IMR-90 (cell line): ENCODE data around the gene RIMS4.

Experiments
- CEBPB ChIP-seq: IDR thresholded peaks from 2 replicates; pipeline ENCODE4 v1.6.1; 2012; ENCODE audit warnings: low read depth, low read length, improper control_type of control experiment
- FOS ChIP-seq: fragments of 150-350 bp; IDR thresholded peaks from 2 replicates; pipeline ENCODE4 v1.6.1; 2016; ENCODE audit warnings: low read depth, low read length
- MXI1 ChIP-seq: IDR thresholded peaks from 2 replicates; pipeline ENCODE4 v1.6.1; 2012; ENCODE audit warnings: low read depth, mild to moderate bottlenecking, low read length, moderate library complexity, borderline replicate concordance
- NFE2L2 ChIP-seq: fragments of 150-350 bp; IDR thresholded peaks from 2 replicates; pipeline ENCODE4 v1.6.1; 2016; ENCODE audit warnings: low read depth, mild to moderate bottlenecking, low read length
- POLR2A ChIP-seq: IDR thresholded peaks from 2 replicates; pipeline ENCODE4 v1.6.1; 2012; ENCODE audit warnings: mild to moderate bottlenecking, low read depth, low read length
- RAD21 ChIP-seq: IDR thresholded peaks from 2 replicates; pipeline ENCODE4 v1.6.1; 2012; ENCODE audit warnings: low read length, improper control_type of control experiment
- RCOR1 ChIP-seq: IDR thresholded peaks from 2 replicates; pipeline ENCODE4 v1.6.1; 2012; ENCODE audit warnings: mild to moderate bottlenecking, low read length, improper control_type of control experiment; ENCODE audit not compliant: insufficient replicate concordance
- RFX5 ChIP-seq: IDR thresholded peaks from 2 replicates; pipeline ENCODE4 v1.8.0; 2012; ENCODE audit warnings: low read depth, mild to moderate bottlenecking, low read length, moderate library complexity
- SMC3 ChIP-seq: fragments of 150-350 bp; IDR thresholded peaks from 2 replicates; pipeline ENCODE4 v1.6.1; 2016; ENCODE audit warnings: low read depth, mild to moderate bottlenecking, antibody characterized with exemption, low read length, moderate library complexity
- TF ChIP-seq, protein P1 (sequence below): conservative IDR thresholded peaks from 2 replicates; pipeline ENCODE4 v1.5.1; 2012; ENCODE audit warnings: mild to moderate bottlenecking, low read depth, low read length, improper control_type of control experiment

GRCh38 chr20:44851545-44851944 is 41.2 kb upstream of the RIMS4 start:
- TF ChIP-seq, protein P1, sequence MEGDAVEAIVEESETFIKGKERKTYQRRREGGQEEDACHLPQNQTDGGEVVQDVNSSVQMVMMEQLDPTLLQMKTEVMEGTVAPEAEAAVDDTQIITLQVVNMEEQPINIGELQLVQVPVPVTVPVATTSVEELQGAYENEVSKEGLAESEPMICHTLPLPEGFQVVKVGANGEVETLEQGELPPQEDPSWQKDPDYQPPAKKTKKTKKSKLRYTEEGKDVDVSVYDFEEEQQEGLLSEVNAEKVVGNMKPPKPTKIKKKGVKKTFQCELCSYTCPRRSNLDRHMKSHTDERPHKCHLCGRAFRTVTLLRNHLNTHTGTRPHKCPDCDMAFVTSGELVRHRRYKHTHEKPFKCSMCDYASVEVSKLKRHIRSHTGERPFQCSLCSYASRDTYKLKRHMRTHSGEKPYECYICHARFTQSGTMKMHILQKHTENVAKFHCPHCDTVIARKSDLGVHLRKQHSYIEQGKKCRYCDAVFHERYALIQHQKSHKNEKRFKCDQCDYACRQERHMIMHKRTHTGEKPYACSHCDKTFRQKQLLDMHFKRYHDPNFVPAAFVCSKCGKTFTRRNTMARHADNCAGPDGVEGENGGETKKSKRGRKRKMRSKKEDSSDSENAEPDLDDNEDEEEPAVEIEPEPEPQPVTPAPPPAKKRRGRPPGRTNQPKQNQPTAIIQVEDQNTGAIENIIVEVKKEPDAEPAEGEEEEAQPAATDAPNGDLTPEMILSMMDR = no peak
- TF ChIP-seq SMC3 (no peak), RFX5 (no peak), POLR2A (no peak), CEBPB (no peak), RCOR1 (no peak), RAD21 (no peak), FOS (no peak), NFE2L2 (no peak), MXI1 (no peak)
